ENCODE data around the gene SEC31B.

- TF ChIP-seq CTCF (IDR thresholded peaks at IDR 0.05), result no peak
- no peak for TF ChIP-seq POLR2A (IDR thresholded peaks at IDR 0.05)
- TF ChIP-seq EP300 (IDR thresholded peaks at IDR 0.05), result no peak
- no peak for TF ChIP-seq POLR2AphosphoS5 (IDR thresholded peaks at IDR 0.05)
Measured at GRCh38 chr10:100446130-100446761, 73.4 kb downstream of the SEC31B start.

Data from sigmoid colon (tissue), 4 donors.